NCI-H226 (cell line): ENCODE results near the gene RAI1.
A peak's percentile ranks its signal among the peaks of the same experiment; 100 is the strongest.

Experiments
- DNase-seq: peaks from one replicate; pipeline ENCODE4 v3.0.0-alpha.2; 2015

Gene RAI1

DNA sequence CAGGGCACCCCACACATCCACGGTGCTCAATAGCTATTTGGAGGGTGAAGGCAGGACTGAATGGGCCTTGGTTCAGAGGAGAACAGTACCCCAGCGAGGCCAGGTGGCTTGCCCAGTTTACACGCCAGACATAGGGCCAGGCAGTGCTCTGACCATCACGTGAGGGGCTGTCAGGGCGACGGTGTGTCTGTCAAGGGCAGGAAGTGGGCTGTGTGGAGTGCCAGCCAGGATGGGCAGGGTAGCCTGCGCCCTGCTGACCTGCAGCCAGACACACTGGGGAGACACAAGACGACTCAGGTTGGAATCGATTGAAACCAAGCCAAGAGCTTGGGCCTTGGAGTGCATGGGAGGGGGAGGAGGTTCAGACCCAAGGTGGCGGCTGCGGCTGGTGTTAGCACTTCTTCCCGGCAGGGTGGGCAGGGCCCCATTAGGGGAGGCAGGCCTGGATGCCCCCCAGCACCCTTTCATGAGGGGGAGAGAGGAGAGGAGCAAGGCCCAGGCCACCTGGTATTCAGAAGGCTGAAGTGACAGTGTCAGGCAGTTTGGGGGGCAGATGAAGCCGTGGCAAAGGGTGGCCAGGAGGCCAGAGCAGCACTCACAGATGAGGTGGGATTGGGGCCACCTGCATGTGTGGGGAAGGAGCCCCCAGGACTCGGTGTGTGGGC is 87.3 kb downstream of the RAI1 start:
- no peak for DNase-seq

DNA sequence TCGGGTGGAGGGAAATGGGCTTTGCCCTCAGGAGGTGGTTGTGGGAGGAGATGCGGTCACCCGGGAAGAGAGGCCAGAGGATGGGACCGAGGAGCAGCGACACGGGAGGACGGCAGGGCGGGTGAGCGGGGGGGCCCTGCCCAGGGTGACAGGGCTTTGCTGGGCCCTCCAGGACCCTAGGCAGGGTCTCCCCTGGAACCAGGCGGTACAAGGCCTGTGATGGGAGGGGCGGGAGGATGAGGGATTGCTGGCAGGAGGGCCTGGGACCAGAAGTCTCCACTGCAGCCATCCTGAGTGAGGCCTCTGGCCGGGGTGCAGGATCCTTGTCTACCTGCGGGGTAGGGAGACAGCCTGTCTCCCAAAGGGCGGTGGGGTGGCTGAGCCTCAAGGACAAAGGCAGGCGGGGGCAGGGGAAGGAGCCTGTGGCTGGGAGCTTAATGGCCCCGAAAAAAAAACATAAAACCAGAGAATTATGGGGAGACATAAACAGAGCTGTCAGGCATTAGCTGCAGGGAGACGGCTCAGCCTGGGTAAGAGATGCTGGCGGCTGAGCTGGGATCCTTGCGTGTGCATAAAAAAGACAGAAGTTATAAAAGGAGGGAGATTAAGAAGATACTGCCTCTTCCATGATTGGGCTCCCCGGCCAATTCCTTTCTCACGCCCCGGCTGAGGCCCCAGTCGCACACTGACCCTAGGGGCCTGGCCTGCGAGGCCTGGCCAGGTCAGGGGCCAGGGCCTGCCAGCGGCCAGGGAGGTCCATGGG is 88.8 kb downstream of the RAI1 start:
- no peak for DNase-seq

DNA sequence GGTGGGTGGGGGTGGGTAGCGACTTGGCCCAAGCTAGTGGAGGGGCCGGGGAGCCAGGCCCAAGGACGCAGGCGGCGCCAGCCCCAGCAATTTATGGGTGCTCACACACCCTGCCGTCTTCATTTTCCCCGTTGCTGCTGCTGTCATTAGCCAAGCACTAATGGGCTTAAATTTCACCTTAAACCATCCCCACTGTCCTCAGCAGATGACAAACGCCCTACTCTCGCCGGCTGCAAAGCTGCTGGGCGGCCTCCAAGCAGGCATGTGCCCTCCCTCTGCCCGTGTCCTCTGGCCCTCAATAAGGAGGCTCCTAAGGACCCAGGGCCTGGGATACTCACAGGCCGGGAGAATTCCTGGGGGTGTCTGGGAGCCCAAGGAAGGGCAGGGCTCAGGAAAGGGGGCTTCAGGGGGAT is 89.4 kb downstream of the RAI1 start:
- no peak for DNase-seq

DNA sequence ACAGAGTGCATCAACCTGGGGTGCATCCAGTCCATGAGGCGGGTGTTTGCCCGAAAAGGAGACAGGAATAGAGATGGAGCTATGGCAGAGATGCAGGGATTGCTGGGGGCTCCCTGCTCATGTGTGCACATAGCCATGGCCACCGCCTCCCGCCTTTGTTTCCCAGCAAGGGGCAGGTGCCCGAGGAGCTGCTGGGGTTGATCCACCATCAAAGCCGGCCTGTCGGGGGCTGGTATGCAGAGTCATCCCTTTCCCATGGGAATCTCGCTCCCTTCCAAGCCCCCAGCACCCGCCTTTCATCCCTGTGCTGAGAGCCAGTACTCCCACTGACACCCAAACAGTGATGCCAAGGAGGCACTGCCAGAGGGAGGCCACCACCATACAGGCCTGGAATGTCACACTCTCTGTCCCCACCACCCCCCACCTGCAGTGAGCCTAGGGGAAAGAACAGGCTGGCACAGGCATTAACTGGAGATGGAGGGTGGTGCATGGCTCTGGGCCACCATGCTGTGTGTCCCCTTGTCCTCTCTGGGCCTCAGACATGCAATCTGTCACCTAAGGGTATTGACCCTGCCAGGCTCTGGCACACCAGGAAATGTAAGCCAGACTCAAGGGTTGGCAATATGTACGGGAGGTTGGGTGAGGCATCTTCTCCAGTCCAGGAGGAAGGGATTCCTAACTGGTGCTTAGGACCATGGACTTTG is 90.4 kb downstream of the RAI1 start:
- DNase-seq: no peak

DNA sequence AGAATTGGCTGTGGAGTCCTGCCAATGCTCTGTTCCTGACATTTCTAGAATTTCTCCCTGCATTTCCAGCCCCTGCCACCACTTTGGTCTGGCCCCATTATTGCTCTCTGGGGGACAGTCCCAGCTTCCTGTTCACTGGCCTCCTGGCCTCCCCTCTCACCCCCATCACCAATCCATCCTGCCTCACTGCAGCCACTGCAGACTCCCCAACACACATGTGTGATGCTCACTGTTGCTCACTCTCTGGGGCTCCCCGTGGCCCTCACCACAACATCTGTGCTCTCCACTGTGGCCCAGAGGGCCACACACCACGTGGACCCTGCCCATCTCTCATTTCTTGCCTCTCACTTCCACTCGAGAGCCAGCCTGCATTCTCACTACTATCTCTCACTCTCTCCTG is 91.0 kb downstream of the RAI1 start:
- no peak for DNase-seq

DNA sequence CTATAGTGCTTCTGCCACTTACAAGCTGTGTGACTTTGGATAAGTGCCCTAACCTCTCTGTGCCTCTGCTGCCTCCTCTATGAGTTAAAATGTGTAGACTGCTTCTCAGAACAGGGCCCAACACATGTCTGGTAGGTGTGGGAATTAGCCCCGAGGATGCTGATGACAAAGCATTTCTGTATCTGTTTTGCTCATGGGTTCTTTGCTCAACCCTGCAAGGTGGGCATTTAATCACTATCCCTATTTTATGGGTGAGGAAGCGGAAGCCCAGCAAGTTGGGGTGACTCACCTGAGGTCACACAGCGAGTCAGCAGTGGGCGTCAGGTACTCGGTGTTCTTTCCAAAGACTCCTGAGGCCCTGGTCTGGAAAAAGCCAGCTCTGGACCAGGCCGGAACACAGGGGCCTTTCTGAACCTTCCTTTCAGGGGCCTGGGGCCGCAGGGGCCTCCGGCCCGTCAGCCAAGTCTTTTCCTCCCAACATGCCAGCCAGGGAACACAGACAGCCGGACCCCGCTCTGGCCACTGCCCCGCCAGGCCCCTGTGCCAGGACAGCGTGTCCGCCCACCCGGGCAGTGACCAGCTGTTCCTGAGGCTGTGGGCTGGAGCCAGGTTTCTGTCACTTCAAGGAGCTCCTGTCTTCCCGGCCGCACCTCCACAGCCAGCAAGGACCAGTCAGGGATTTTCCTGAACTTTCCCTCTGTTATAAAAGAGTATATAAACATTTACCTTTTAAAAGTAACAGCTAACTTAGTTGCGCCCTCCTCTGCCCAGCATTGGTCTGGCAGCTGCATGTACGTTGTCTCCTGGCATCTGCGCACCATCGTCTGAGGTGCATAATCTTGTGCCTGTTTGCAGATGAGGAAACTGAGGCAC is 93.0 kb downstream of the RAI1 start:
- DNase-seq: peak; percentile 33

DNA sequence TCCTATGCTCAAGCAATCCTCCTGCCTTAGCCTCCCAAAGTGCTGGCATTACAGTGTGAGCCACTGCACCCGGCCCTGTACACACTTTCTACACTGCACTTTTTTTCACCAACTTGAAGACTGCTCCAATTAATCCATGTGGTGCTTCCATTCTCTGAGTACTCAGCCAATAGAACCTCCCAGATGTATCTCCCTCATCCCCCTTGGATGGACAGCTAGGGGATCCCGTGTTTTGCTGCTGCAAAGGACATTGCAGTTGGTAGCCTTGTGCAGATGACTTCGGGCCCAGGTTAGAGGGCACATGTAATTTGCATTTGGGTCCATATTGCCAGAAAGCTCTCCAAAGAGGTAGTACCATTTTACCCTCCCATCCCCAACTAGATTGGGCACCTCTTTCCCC is 95.6 kb downstream of the RAI1 start:
- no peak for DNase-seq

DNA sequence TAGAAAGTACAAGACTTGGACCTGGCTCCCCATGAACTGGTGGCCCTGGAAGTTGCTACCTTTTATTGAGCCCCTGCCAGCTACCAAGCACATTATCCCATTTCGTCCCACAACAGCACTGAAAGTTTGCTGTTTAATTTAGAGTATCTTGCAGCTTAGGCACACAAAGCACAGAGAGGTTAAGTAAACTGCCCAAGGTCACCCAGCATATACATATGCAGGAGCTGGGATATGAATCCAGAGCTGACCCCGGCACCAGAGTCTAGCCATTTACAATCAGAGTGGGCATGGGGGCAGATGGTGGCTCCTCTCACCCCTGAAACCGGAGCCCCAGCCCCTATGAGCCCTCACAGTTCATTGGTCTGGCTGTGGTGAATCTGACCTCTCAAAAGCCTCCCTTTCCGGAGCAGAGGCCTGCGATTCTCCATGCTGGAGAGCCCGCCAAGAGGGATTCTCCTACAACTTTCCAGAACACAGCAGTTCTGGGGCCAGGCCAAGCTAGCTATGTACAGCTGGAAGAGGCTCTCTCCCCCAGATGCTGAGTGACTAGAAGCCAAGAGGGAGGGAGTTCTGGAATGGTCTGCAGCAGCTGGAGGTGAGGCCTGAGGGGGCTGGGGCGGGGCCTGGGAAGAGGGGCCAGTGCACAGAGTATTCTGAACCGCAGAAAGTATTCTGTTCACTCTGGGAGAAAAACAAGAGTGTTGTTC is 97.2 kb downstream of the RAI1 start:
- DNase-seq: no peak

DNA sequence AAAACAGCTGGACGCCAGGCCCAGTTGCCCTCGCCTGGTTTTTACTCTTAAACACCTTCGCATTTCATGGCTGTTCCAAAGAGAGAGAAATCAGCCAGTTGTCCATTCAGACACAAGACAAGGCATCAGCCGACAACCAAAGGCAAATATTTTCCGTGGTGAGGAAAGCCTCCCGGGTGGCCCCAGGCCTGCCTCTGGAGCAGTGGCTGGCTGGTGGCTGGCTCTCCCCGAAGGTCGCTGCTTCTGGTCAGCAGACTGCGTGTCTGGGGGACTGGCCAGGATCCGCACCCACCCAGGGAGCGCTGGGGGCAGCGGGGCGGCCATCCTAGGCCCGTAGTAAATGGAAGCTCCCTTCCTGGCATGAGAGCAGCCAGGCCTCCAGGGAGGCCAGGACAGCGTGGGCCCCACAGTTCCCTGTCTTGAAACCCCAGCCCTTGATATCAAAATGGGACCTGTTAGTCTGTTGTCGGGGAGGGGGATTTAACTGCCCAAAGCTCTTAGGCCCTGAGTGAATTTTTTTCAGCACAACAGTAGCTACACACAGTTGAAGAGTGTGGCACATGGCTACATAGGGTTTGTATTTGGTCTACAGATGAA is 97.9 kb downstream of the RAI1 start:
- no peak for DNase-seq

DNA sequence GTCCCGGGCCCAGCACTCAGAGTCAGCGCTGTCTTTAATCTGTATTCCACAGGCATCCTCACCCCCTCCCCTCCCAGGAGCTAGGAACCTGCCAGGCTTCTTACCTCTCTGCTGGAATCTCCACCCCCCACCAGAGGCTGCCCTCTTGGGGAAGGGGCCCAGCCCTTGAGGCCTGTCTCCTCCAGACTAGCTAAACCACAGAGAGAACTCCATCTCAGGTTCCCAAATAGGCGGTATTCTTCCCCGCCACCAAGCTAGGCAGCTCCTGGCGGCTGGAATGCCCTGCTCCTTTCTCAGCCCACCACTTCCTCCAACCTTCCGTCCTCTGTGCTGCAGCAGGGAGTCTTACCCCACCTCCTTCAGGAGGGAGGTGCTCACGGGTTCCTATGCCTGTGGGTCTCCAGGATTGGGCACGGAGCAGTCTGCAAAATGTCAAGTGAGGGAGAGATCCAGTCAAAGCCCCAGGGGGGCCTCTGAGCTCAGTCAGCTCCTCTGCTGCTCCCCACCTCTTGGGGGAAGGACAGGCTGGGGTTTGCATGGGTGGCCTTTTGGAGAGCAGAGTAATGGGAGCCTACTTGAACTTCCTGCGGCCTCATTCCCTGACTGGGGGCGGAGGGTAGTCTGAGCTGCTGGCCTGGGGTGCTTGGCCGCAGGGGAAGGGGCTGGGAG is 99.8 kb downstream of the RAI1 start:
- DNase-seq: peak; percentile 25

DNA sequence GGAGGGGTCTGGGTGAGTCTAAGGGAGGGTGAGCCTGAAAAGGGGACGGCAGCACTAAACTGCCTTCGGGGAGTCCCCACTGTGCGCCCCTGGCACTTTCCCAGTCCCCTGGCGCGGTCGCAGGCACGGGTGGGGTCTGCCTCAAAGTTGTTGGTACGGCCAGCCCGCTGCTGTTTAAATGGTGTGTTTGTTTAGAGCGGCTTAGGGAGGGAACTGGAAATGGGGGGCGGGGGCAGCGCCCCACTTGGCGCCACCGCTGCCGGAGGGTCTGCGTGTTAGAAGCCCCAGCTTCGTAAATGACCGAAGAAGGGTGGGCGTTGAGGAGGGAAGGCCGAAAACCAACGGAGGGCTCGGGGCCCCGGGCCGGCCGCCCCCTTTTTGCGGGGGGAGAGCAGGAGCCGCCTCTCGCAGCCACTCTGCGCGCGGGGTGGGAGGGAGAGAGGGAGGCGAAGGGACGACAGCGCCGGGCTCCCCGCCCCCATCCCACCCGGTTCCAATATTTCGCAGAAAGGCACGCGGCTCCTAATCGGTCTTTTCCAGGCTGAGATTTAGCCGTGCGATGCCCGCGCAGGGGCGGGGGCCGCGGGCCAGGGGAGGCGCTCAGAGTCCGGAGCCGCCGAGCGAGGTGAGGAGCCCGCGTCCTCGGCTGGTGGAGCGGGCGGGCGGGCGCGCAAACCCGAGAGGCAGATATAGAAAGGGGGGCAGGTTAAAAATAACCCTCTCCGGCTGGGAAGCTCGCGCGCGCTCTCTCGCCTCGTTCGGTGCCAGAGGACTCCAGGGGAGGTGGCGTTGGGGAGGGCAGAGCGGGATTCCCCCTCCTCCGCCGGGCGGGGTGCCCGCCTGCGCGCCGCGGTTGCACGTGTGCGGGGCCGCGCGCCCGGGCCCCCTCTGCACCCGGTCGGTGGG is 100.6 kb downstream of the RAI1 start:
- DNase-seq: no peak

DNA sequence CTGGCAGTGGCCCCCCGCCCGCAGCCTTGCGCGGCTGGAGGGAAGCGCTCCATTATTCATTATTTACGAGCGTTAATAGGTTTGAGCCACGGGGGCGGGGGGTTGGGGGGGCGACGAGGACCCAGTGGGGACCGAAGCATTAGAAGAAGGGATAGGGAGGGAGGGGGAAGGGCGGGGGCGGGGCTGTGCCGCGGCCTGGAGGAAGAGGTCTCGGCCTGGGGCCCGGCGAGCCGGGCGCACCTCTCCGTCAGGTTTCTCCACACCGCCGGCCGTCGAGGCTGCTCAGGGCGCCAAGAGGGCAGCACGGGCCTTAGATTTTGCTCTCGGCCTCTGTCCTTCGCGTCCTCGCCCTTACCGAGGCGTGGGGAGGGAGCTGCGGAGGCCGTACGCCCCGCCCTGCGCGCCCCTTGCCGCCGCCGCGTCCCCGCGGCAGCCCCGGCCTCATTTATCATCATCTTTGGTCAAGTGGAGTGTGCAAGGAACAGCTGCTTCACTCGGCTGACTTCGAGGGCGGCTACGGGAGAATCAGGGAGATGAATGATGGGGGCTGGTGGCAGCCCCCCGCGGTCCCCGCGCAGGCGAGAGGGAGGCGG is 101.4 kb downstream of the RAI1 start:
- DNase-seq: no peak

DNA sequence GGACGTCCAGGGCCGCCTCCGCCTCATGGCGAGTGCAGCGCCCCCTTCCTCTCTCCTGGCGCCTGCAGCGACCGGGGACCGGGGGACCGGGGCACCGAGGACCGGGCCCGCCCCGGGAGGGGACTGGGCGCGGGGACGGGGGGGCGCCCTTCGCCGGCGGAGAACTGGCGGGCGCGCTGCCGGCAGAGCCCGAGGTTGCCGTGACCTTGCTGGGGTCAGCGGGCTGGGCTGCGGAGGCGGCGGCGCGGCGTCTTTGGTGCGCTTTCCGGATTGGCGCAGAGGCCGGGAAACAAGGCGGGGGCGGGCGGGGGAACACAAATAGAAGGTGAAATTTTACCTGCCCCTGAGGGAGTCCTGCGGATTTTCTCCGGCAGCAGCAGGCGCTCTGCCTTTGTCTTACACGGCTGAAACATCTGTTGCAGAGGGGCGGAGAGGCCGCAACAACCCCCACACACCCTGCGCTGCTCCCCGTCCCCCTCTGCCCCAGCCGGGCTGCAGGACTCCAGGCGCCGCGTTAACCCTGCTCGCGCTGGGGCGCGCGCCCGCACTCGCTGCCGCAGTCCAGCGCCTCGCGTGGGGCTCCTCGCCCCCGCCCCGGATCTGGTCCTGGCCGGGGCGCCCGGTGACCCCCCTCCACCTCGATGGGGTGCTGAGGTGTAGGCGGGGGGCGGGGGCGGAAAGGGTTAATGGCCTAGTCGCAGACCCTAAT is 102.0 kb downstream of the RAI1 start:
- no peak for DNase-seq

DNA sequence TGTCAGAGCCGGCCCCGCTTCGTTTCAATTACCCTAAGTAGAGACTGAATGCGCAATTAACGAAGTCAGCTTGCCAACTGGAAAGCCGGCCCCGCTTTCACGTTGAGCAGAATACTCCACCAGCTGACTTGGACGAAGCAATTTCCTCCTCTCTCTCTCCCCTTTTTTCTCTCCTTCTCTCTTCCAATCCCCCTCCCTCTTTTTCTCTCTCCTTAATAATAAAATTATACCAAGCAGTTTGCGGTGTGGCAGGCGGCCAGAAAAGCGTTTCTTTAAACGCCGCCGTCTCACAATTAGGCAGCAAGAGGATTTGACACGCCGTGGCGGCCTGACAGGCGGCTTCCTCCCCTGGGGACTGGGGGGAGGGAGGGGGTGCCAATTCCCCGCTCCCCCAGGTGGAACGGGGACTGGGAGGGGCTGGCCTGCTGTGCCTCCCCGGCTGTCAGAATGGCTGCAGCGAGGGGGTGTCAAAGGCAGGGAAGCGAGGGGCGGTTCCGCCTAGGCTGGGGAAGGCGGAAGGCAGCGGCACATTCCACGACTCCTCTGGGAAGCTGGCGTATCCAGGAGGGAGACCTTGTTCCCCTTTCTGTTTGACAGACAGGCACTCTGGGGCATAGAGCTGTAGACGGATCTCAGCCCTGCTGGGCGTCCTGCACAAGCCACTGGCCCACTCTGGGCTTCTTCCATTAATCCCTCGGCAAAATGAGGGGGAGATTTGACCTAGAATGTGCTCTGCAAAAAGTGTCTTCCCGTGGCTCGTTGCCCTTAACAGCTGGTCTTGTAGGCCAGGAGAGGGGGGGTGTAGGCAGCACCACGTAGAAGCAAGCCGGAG is 102.8 kb downstream of the RAI1 start:
- DNase-seq: no peak

DNA sequence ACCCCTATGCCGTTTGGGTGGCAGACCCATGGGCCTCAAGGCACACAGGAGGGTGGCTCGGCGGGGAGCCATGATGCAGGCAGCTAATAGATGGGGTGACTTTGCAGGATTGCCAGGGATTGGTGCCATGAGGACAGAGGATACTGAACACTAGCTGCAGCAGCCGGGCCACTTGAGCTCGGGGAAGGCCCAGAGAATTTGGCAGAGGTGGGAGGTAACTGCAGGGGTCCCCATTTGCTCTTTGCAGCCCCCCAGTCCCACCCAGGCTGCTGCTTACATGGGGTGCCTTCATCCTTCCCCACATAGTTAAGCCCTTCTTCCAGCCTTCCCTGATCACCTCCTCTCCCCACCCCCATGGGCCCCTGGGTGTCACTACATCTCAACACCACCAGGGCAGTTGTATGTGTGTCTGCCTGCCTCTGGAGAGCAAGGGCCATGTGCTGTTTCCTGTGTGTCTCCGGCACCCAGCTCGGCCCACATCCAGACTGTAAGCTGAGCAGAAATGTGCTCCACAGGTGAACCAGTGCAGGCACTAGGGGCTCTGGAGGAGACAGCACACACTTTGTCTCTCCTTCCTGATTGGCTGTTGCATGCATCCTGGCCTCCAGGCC is 103.5 kb downstream of the RAI1 start:
- no peak for DNase-seq

DNA sequence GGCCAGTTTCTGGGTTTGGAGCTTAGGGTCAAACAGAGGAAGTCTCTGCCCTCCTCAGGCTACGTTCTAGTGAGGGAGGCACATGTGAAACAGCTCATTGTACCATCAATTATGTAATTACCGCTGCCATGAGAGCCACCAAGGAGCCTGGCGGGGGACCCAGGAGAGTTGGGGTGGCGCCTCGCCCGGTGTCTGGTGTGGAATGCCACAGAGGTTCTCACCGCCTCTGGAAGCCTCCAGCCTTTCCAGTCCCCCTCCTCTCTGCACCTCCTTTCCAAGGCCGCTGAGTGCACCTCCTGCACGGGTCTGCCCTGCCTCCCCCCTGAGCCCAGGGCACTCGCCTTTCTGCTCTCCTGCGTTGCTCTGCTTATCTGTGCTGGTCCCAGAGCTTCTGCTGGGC is 104.1 kb downstream of the RAI1 start:
- DNase-seq: no peak

DNA sequence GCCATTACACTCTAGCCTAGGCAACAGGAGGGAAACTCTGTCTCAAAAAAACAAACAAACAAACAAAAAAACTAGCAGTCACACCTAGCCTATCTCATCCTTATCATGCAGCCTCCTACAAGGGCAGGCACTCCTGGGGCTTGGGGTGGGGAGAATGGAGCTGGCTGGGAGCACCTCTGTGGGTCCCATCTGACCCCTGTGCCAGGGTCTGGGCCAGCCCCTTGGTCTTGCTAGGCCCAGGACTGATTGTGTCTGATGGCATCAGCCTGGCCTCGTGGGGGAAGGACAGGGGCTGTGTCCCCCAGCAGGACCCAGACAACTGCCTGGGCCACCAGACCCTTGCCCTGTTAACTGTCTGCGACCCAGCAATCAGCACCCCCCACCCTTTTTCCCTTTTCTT is 105.7 kb downstream of the RAI1 start:
- no peak for DNase-seq

DNA sequence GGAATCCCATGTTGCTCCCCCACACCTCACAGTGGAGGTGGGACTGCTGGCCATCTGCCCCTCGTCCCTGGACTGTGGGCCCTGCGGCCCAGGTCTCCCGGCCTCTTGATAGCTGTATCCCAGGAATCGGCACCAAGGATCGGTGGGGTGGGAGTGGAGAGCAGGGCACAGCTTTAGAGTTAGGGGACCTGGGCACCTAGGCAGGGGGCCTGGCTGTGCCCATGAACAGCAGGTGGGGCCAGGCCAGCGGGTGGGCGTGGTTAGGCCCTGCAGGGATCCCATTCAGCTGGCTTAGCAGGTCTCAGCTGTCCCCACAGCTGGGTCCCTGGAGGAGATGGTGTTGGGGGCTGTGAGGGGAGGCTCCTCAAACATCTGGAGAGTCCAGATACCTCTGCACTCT is 106.3 kb downstream of the RAI1 start:
- DNase-seq: no peak
